COLO668 (cell line): Measurements from ENCODE around the gene GPAT2.
"Not testable (repeated sequence)": the region's sequence is repeated elsewhere in the genome, so short reads cannot be mapped to it uniquely, and the experiment has no call there.

Source experiments
- DNase-seq: peaks from one replicate; lab custom pipeline; 2025; ENCODE audit not compliant: unreplicated experiment; lab: John Stamatoyannopoulos, UW

Gene GPAT2

DNA sequence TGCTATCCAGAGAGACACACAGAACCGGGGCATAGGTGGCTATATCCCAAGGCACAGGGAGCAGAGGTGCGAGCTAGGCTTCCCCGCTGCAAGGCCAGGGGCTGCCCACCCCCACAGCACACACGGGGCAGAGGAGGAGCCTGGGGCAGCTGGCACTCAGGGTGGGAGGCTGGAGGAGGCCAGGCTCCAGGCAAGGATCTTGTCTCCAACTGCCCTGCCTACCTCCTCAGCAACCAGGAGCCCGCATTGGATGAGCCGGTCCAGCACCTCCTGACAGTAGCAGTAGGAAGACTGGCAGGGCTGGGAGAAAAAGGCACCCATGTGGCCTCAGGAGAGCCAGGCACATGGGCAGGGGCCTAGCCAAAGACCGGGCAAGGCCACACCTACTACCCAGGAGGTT is 11.0 kb downstream of the GPAT2 start:
- DNase-seq = not testable (repeated sequence)

DNA sequence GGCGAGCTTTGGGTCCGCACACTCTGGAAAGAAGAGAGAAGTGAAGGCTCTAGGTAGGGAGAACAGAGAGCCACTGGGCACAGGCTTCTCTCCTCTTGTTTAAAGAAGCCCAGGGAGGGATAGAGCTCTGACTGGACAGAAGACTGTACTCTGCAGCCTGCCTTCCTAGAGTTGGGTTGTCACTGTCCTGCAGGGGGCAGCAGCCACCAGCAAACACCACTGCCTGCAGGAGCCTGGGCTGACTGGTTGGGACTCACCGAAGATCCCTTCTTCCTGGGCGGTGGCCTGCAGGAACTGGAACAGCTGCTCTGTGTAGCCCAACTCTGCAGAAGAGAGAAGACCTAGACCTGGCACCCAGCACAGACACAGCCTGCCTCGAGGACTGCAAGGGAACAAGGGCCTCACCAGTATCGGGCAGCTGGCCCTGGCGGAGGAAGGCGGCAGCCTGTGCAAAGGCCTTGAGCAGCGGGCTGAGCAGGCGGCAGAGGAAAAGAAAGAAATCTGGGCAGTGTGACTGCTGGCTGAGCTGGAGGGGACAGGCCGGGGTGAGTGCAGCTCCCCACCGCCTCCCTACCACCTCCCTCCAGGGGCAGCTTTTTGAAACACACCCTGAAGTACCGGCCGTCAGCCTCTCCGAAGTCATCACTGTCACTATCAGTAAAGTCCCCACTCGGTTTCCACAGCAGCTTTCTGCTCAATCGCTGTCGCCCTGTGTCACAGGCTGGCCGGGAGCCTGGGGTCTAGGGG is 11.8 kb downstream of the GPAT2 start:
- not testable (repeated sequence) for DNase-seq

DNA sequence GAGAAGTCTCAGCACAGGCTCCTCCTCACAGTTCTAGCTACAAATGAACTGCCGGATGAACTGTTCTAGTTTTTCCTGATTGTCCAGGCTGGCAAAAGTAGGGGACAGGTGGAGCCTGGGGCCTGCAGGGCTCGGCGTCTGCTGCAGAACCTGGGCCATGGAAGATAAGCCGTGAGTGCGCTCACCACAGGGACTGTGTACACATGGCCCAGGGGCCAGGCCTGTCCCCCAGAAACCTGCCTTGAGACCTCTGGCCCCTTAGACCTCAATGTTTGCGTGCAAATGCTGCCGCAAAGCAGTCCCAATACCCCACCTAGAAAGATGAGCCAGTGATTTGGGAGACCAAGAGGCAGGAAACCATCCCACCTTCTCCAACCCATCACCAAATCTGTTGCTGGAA is 12.6 kb downstream of the GPAT2 start:
- not testable (repeated sequence) for DNase-seq

DNA sequence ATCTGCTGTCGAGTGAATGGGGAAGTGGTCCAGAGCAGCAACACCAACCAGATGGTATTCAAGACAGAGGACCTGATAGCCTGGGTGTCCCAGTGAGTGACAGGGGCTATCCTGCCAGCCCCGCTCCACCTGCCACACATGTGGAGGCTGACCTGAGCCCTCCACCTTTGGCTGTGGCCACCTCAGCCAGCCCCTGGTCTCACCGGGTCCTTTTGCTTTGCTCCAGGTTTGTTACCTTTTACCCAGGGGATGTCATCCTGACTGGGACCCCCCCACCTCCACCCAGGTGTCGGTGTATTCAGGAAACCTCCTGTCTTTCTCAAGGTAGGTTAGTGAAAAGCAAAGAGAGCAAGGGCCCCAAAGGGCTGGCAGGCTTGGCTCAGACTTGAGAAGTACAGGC is 13.6 kb downstream of the GPAT2 start:
- DNase-seq = not testable (repeated sequence)

DNA sequence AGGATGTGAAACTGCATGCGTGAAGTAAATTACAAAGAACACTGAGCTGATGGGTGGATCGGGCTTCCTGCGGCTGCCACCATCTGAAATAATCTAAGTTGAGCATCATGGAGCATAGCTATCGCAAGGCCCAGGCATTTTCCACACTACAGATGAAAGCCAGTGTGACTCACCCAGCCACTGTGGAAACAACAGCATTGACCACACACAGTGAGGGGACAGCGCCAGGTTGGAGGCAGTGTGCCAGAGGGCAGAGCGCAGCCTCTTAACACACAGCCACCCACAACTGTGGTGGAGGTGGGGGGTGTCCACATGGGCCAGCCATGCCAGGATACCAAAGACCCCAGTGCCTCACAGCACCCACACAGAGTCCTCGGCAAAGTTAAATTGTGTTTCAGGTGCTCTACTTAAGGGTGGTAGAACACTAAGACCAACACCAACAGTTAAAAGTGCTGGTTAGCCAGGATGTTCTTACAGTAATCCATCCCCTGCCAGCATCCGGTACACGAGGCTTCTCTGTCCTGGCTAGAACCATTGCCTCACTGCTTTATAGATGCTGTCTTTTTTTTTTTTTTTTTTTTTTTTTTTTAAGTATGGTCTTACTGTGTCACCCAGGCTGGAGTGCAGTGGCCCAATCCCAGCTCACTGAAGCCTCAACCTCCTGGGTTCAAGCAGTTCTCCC is 14.7 kb downstream of the GPAT2 start:
- not testable (repeated sequence) for DNase-seq

DNA sequence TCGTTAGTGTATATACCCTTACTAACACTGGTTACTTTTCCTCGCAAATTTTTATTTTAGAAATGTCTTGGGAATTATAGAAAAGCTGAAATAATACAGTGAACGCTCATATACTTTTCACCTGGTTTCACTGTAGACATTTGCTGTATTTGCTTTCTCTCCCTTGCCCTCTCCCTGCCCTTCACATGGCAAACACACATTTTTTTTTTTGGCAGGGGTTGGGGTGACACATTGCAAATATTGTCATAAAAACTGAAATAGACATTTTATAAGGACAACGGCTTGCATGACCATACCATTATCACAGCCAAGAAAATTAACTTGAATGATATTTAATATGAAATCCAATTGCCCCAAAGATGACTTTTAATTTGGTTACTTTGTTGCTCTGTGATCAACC is 18.4 kb downstream of the GPAT2 start:
- not testable (repeated sequence) for DNase-seq

DNA sequence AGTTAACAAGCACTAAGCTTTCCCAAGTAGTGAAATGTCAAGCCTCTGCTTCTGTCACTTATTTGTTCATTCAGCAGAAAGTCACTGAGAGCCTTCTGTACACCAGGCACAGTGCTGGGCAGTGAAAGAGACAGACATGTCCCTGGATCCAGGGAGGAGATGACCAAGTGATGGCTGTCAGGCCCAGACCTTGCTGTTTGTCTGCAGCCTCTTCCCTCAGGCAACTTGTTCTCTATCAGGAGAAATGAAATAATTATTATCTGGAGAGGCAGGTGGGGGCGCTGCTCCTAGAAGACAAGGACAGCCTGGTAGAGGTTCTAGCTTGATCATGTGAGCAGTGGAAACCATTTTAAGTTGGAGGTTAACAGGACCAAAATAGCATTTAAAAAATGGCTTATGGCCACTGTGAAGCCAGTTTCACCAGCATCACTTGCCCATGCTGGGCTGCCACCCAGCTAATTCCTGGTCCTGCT is 21.9 kb downstream of the GPAT2 start:
- not testable (repeated sequence) for DNase-seq

DNA sequence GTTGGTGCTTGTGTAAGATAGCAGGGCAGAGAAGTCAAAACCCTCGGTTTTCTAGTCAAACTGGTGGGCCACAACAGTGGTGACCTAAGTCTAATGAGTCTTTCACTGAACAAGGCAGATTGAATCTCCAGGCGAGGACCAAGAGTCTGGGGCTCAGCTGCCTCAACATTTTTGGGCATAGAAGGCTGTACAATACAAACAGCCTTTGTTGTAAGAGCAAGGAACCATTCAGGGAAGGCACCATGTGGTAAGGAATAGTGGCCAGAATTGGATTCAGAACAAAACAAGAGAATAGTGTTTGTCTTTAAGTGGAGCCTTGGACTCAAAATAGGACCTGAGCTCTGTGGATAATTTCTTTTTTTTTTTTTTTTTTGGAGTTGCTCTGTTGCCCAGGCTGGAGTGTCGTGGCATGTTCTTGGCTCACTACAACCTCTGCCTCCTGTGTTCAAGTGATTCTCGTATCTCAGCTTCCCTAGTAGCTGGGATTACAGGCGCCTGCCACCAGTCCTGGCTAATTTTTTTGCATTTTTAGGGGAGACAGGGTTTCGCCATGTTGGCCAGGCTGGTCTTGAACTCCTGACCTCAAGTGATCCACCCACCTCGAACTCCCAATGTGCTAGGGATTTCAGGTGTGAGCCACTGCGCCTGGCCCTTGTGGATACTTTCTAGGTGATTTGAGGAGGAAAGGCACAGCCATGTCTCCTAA is 22.5 kb downstream of the GPAT2 start:
- DNase-seq = not testable (repeated sequence)

DNA sequence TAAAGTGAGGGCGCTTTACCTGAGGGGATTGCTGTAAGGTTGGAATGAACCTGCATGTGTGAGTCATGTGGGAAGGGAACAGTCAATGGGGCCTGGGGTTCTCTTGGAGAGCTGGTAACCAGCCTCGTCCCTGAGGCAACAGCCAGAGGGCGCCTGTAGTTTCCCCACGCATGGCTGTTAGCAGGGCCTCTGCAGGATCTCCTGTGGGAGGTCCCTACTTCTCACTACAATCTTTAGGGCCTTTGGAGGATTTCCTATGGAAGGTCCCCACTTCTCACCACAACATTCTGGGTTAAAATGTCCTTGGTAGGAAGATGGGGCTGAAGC is 23.6 kb downstream of the GPAT2 start:
- not testable (repeated sequence) for DNase-seq

DNA sequence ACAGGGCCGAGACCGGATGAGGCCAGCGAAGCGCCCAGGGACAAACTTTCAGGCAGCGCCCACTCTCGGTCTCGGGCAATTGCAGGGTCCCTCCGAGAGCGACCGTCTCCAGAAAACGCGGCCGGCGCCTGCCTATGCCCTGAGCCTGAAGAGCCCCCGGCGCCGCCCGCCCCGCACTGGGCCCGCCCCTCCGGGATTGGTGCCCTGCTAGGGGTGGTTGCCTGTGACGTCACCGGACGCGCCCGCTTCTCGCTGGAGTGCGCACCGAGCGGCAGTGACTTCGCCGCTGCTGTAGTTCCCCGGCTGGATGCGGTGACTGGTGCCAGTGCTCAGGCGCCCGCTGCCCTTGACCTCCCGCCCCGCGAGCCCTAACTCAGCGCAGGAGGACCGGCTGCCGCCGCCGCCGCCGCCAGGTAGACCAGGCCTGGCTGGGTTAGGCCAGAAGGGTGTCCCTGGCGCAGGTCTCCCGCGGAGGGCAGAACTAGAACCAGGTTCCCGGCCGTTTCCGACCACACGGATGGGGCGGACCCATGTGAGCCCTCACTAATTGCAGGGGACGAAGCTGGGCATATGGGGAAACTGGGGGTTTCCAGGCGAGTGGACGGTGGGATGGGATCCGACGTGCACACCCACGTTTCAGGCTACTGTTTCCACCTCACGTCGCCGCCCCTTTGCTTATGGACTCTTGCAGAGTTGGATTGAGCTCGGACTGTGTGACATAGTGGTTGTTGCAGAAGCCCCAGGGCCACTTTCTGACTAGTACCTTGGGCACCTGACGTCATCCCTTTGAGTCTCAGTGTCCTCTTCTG is 24.2 kb downstream of the GPAT2 start:
- not testable (repeated sequence) for DNase-seq

DNA sequence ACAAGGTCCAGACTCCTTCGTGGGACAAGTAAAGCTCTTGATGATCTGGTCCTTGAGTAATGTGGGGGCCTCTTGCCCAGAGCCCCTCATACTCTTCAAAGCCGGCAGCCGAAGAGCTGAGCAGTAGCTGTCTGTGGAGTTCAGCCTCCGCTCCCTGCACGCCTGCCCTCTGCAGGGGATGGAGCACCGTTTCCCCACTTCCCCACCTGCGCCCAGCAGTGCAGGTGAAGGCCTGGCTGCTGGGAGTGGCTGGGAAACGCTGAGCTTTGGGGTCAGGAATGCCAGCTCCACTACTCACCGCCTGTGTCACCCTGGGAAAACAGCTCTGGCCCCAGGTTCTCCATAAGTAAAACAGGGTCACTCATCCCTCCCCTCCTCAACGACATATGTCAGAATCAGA is 24.9 kb downstream of the GPAT2 start:
- not testable (repeated sequence) for DNase-seq

DNA sequence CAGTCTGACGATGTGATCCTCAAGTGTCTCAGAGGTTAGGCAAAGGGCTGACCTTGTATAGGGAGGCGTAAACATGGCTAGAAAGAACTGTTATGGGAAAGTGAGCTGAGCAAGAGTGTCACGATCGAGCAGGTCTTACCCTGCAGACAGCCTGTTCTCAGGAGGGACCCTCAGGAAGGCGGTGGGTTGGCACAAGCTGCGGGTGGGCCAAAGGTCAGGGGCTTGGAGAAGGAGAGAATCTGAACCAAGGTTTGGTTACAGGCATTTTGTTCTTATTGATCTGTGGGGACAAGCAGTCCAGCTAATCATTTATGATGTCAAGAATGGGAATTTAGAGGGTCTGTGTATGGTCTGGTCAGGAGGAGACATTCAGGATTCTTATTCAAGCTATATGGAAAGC is 26.7 kb downstream of the GPAT2 start:
- DNase-seq = not testable (repeated sequence)

DNA sequence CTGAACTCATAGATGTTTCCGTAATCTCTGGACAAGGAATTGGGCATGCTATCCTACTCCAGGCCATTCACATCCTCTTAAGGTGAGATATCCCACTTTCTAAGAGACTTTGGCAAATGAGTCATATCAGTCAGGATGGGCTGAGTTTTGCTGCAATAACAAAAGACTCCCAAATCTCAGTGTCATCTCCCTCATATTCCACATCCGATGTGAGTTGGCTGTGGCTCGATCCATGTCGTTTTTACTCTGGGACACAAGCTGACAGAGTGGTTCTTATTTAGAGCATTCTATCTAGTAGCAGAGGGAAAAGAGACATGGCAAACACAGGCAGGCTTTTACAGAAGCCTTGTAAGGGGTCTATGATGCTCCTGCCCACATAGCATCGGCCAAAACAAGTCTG is 28.5 kb downstream of the GPAT2 start:
- not testable (repeated sequence) for DNase-seq

DNA sequence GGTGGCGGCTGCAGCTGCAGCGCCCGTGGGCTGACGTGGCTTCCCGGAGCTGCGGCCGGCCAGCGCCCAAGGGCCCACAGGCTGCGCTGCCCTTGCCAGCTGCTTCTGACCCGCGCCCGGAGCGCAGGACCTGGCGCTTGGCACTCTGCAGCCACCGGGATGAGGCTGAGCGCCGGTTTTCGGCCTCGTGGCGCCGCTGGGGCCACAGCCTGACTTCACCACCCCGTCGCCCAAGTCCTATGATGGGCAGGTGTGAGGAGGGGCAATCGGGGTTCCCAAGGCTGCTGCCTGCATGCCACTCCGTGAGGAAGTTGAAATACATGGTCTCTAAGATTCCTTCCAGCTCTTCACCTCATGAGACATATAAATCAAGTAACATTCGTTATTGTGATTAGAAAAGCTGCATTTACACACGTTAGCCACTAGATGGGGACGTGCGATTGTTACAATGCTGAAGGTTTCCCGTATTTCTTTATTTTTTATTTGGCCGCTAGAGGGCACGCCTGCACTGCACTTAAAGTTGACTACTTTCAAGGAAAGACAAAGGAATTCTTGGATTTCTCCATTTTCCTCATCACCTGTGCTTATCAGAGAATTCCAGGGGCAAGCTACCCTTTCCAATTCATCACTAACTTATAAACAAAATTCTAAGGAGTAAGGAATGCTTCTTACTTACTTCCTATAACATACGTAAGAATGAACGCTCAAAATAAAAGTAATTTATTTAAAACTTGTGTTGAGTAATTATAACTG is 42.0 kb downstream of the GPAT2 start:
- not testable (repeated sequence) for DNase-seq

DNA sequence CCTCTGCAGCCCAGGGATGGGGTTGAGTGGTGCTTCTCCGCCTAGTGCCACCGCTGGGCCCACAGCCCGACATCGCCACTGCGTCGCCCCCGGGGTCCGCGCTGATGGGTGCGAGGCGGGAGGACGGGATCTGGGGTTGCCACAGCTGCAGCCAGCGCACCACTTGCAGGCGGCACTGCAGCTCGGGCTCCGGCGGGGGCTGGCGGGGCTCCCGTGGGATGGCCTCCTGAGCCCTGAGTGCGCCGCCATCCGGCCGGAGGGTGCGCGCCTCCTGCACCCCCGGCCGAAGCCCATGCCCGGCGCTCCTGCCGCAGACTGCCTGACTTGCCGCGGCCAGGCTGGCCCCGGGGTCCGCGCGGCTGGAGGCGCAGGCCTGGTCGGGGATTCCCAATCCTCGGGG is 42.6 kb downstream of the GPAT2 start:
- DNase-seq = not testable (repeated sequence)

DNA sequence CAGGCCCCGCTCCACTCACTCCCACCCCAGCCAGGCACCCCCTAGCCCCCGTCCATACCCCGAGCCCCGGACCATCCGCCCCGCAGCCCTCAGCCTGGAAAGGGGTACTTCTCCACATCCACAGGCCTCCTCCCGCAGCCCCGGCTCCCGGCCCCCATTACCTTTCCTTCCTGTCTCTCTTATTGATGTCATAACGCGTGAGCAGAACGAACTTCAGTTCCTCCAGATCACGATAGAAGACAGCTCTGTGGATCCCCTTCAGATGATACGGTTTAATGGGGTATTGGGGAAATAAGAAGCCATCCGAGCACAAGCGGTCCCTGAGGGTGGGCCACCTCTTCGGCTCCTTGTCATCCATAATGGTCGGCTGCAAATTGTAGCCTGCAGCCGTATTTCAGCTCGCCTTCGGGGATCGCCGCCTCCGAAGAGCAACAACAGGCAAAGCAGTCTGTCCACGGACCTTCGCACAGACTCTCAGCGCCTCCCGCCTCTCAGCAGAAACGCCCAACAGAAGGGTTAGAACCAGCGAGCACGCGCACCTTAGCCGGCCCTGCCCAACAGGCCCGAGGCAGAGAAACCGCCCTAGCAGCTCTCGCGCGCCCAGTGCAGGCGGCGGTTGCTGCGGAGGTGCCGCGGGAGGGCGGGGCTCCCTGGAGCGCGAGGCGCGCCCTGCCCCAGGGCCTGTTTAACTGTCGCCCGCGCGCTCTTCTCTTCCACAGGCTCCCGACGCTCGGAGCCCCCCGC is 43.2 kb downstream of the GPAT2 start, which contains the start of gene ANKRD36C:
TSS of gene ANKRD36C (minus strand) at position 474 of the 744 bp plus-strand sequence. CDS start at position 358, 116 bp downstream.
- DNase-seq = not testable (repeated sequence)

DNA sequence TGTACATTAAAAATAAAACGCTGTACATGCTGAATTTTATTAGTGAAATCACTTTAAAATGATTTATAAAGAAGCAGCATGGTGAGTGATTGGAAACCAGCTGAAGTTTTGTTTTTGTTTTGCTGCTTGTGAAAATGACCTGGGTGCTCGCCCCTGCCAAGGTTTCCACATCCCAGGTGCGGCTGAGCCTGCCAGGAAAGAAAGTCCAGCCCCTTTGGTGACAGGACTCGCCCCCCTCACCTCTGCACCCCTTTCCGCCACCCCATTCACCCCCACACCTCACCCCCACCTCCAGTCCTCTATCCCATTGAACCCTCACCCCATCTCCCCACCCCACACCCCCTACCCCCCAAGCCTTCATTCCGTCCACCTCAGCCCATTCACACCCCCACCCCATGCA is 43.8 kb downstream of the GPAT2 start:
- DNase-seq = not testable (repeated sequence)
